Uterus (tissue), 2 donors: ENCODE results near the gene SMC6.

Experiments used
- POLR2A ChIP-seq, 2 donors: fragments of 450-650 bp; IDR thresholded peaks; one replicate each; pipeline ENCODE4 v1.6.1; 2016; ENCODE audit warnings: antibody characterized with exemption in 2 of 2, mild to moderate bottlenecking in 1 of 2, moderate library complexity in 1 of 2
- TF ChIP-seq, protein P1 (sequence below), 4 experiments: fragments of 200-600 bp in 2 of 4; fragments of 450-650 bp in 2 of 4; sonication (generic) in 2 of 4; IDR thresholded peaks; one replicate each; pipeline ENCODE4 v1.5.1; 2016 to 2019; ENCODE audit warnings: antibody characterized with exemption in 4 of 4, mild to moderate bottlenecking in 2 of 4, moderate library complexity in 1 of 4

DNA sequence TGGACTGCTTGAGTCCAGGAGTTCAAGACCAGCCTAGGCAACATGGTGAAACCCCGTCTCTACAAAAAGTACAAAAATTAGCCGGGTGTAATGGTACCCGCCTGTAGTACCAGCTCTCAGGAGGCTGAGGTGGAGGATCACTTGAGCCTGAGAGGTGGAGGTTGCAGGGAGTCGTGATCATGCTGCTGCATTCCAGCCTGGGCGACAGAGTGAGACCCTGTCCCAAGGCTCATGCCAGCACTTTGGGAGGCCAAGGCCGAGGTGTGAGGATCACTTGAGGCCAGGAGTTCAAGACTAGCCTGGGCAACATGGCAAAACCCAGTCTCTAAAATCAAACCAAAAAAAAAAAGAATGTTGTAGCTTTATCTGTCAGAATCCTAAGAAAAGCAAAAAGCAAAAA lies 25.4 kb downstream of the SMC6 start:
- TF ChIP-seq, protein P1, sequence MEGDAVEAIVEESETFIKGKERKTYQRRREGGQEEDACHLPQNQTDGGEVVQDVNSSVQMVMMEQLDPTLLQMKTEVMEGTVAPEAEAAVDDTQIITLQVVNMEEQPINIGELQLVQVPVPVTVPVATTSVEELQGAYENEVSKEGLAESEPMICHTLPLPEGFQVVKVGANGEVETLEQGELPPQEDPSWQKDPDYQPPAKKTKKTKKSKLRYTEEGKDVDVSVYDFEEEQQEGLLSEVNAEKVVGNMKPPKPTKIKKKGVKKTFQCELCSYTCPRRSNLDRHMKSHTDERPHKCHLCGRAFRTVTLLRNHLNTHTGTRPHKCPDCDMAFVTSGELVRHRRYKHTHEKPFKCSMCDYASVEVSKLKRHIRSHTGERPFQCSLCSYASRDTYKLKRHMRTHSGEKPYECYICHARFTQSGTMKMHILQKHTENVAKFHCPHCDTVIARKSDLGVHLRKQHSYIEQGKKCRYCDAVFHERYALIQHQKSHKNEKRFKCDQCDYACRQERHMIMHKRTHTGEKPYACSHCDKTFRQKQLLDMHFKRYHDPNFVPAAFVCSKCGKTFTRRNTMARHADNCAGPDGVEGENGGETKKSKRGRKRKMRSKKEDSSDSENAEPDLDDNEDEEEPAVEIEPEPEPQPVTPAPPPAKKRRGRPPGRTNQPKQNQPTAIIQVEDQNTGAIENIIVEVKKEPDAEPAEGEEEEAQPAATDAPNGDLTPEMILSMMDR (IDR thresholded peaks at IDR 0.05) = no peak
- no peak for TF ChIP-seq POLR2A (IDR thresholded peaks at IDR 0.05)
